Activated CD4-positive, alpha-beta memory T cell treated with anti-CD3 and anti-CD28 coated beads, Interleukin-2, amount 10 ng/mL, durations not matched to agents 7 days and 5 days (primary cell): ENCODE measurements around the gene TEX11. TPM values are rescaled to one million over a fixed set of nuclear protein-coding genes. Genes with fewer than 3 reads are reported as not detected.
"Not testable (repeated sequence)": the region's sequence is repeated elsewhere in the genome, so short reads cannot be mapped to it uniquely, and the experiment has no call there.

Experiments used
- CTCF ChIA-PET: fragments of 350-600 bp; sonication (Branson Sonifier 250); formaldehyde crosslinking; loops from one replicate; lab custom pipeline; 2021; ENCODE audit warnings: antibody characterized with exemption, inconsistent platforms; lab: Charles Lee
- POLR2A ChIA-PET: fragments of 350-600 bp; sonication (Branson Sonifier 250); formaldehyde crosslinking; loops from one replicate; lab custom pipeline; 2021; ENCODE audit warnings: antibody characterized with exemption; lab: Charles Lee
- DNase-seq: peaks from one replicate; pipeline ENCODE4 v3.0.0-alpha.2; 2020
- H3K27ac Mint-ChIP-seq: one replicate; pipeline ENCODE4 v1.8.0; 2021; ENCODE audit warnings: mild to moderate bottlenecking, mixed read lengths
- H3K27me3 Mint-ChIP-seq: one replicate; pipeline ENCODE4 v1.8.0; 2021; ENCODE audit warnings: mixed read lengths
- H3K36me3 Mint-ChIP-seq: one replicate; pipeline ENCODE4 v1.8.0; 2021; ENCODE audit warnings: low read depth, mixed read lengths
- H3K4me1 Mint-ChIP-seq: one replicate; pipeline ENCODE4 v1.8.0; 2021; ENCODE audit warnings: mixed read lengths
- H3K4me3 Mint-ChIP-seq: one replicate; pipeline ENCODE4 v1.8.0; 2021; ENCODE audit warnings: mild to moderate bottlenecking, mixed read lengths
- H3K9me3 Mint-ChIP-seq: one replicate; pipeline ENCODE4 v1.8.0; 2021; ENCODE audit warnings: mixed read lengths
- total RNA-seq, 2 experiments: library from RNA; stranded (reverse); gene quantifications; one replicate each; pipeline ENCODE4 v1.2.3, GENCODE V29; 2021

The TEX11 gene
- total RNA-seq, 2 experiments from 2014 or later, result not detected

- ChIA-PET POLR2A (no interaction called here), CTCF (no interaction called here)
- H3K27me3 Mint-ChIP-seq, result peaks cover 8% of the 10 kb centered on the region
- no peaks in the 10 kb centered on the region for H3K4me1 Mint-ChIP-seq
- H3K4me3 Mint-ChIP-seq, result no peak overlapping the region
- H3K9me3 Mint-ChIP-seq, result no peaks in the 10 kb centered on the region
- no peak for DNase-seq
- no peaks in the 10 kb centered on the region for H3K36me3 Mint-ChIP-seq
- no peak overlapping the region for H3K27ac Mint-ChIP-seq
Measured at GRCh38 chrX:70826715-70827114, 81.8 kb downstream of the TEX11 start.

GRCh38 chrX:70825366-70825765 lies 83.1 kb downstream of the TEX11 start:
- H3K4me3 Mint-ChIP-seq, result no peak overlapping the region
- no peaks in the 10 kb centered on the region for H3K9me3 Mint-ChIP-seq
- ChIA-PET POLR2A (no interaction called here), CTCF (no interaction called here)
- no peak for DNase-seq
- no peaks in the 10 kb centered on the region for H3K36me3 Mint-ChIP-seq
- H3K27me3 Mint-ChIP-seq, result peaks cover 7% of the 10 kb centered on the region
- H3K4me1 Mint-ChIP-seq, result no peaks in the 10 kb centered on the region
- H3K27ac Mint-ChIP-seq, result no peak overlapping the region

- CTCF ChIA-PET, result no interaction called here
- Mint-ChIP-seq H3K4me1 (no peaks in the 10 kb centered on the region), H3K27me3 (peaks cover 3% of the 10 kb centered on the region), H3K36me3 (no peaks in the 10 kb centered on the region), H3K27ac (no peak overlapping the region), H3K4me3 (no peak overlapping the region), H3K9me3 (no peaks in the 10 kb centered on the region)
- DNase-seq, result no peak
- POLR2A ChIA-PET, result no interaction called here
Measured at GRCh38 chrX:70808942-70809940, 99.3 kb downstream of the TEX11 start.

GRCh38 chrX:70806081-70806480 lies 102.4 kb downstream of the TEX11 start:
- CTCF ChIA-PET, result no interaction called here
- H3K36me3 Mint-ChIP-seq, result no peaks in the 10 kb centered on the region

GRCh38 chrX:70796742-70797141 lies 111.8 kb downstream of the TEX11 start:
- H3K4me1 Mint-ChIP-seq, POLR2A ChIA-PET, CTCF ChIA-PET, DNase-seq, H3K27me3 Mint-ChIP-seq, H3K4me3 Mint-ChIP-seq, H3K27ac Mint-ChIP-seq, H3K36me3 Mint-ChIP-seq, H3K9me3 Mint-ChIP-seq: not testable (repeated sequence)

More at GRCh38 chrX:70806081-70806480, 102.4 kb downstream of the TEX11 start:
- POLR2A ChIA-PET, result no interaction called here
- no peak for DNase-seq
- Mint-ChIP-seq H3K9me3 (no peaks in the 10 kb centered on the region), H3K27ac (no peak overlapping the region), H3K4me1 (no peaks in the 10 kb centered on the region), H3K27me3 (peaks cover 2% of the 10 kb centered on the region), H3K4me3 (no peak overlapping the region)

- CTCF ChIA-PET, result no interaction called here
- Mint-ChIP-seq H3K9me3 (no peaks in the 10 kb centered on the region), H3K36me3 (no peaks in the 10 kb centered on the region), H3K27ac (no peak overlapping the region), H3K4me3 (no peak overlapping the region), H3K27me3 (no peaks in the 10 kb centered on the region), H3K4me1 (no peaks in the 10 kb centered on the region)
- DNase-seq, result no peak
- POLR2A ChIA-PET, result no interaction called here
Measured at GRCh38 chrX:70774223-70774622, 134.3 kb downstream of the TEX11 start.

- Mint-ChIP-seq H3K9me3 (no peaks in the 10 kb centered on the region), H3K4me1 (no peaks in the 10 kb centered on the region), H3K27ac (no peak overlapping the region), H3K27me3 (no peaks in the 10 kb centered on the region), H3K4me3 (no peak overlapping the region), H3K36me3 (no peaks in the 10 kb centered on the region)
- DNase-seq, result no peak
- POLR2A ChIA-PET, result no interaction called here
- CTCF ChIA-PET, result interaction anchor here (0.5 to 1.5 kb wide), 5 partner anchors 14 to 545 kb away, joined by 3 to 4 read pairs (median 3); no protein-coding TSS in a partner anchor
Measured at GRCh38 chrX:70769659-70770227, 138.8 kb downstream of the TEX11 start.

GRCh38 chrX:70762285-70762684 lies 146.2 kb downstream of the TEX11 start:
- H3K27me3 Mint-ChIP-seq, result peaks cover 5% of the 10 kb centered on the region
- CTCF ChIA-PET, result no interaction called here
- peaks cover 7% of the 10 kb centered on the region for H3K9me3 Mint-ChIP-seq
- H3K4me1 Mint-ChIP-seq, result no peaks in the 10 kb centered on the region
- no peak for DNase-seq
- no peak overlapping the region for H3K27ac Mint-ChIP-seq
- peaks cover 6% of the 10 kb centered on the region for H3K36me3 Mint-ChIP-seq
- no peak overlapping the region for H3K4me3 Mint-ChIP-seq
- POLR2A ChIA-PET, result no interaction called here

GRCh38 chrX:70755850-70756249 lies 152.7 kb downstream of the TEX11 start:
- peaks cover 9% of the 10 kb centered on the region for H3K9me3 Mint-ChIP-seq
- H3K36me3 Mint-ChIP-seq, result peaks cover 6% of the 10 kb centered on the region
- DNase-seq, result peak; percentile 73
- H3K27ac Mint-ChIP-seq, result peak overlapping the region; percentile 56
- no peak overlapping the region for H3K4me3 Mint-ChIP-seq
- ChIA-PET POLR2A (no interaction called here), CTCF (interaction anchor here (1.3 kb wide), 1 partner anchor 14 kb away, joined by 4 read pairs; no protein-coding TSS in a partner anchor)
- H3K27me3 Mint-ChIP-seq, result peaks cover 1% of the 10 kb centered on the region
- H3K4me1 Mint-ChIP-seq, result peaks cover 24% of the 10 kb centered on the region

- Mint-ChIP-seq H3K4me1 (peaks cover 24% of the 10 kb centered on the region), H3K4me3 (no peak overlapping the region), H3K27me3 (peaks cover 1% of the 10 kb centered on the region), H3K9me3 (peaks cover 9% of the 10 kb centered on the region), H3K27ac (peak overlapping the region; percentile 58), H3K36me3 (peaks cover 6% of the 10 kb centered on the region)
- DNase-seq, result peak; percentile 16
- ChIA-PET POLR2A (no interaction called here), CTCF (interaction anchor here (0.9 kb wide), 1 partner anchor 14 kb away, joined by 3 read pairs; no protein-coding TSS in a partner anchor)
Measured at GRCh38 chrX:70754169-70754848, 154.2 kb downstream of the TEX11 start.

- CTCF ChIA-PET, DNase-seq, H3K9me3 Mint-ChIP-seq, H3K4me3 Mint-ChIP-seq, H3K4me1 Mint-ChIP-seq, H3K27ac Mint-ChIP-seq, H3K36me3 Mint-ChIP-seq, H3K27me3 Mint-ChIP-seq, POLR2A ChIA-PET: not testable (repeated sequence)
Measured at GRCh38 chrX:70733774-70734173, 174.7 kb downstream of the TEX11 start.

GRCh38 chrX:70727961-70728360 lies 180.6 kb downstream of the TEX11 start:
- POLR2A ChIA-PET, H3K36me3 Mint-ChIP-seq, H3K9me3 Mint-ChIP-seq, H3K27ac Mint-ChIP-seq, DNase-seq, H3K4me1 Mint-ChIP-seq, H3K4me3 Mint-ChIP-seq, CTCF ChIA-PET, H3K27me3 Mint-ChIP-seq: not testable (repeated sequence)

GRCh38 chrX:70720721-70721120 lies 187.8 kb downstream of the TEX11 start:
- Mint-ChIP-seq H3K9me3 (no peaks in the 10 kb centered on the region), H3K27ac (no peak overlapping the region), H3K4me3 (no peak overlapping the region), H3K27me3 (peaks cover 2% of the 10 kb centered on the region), H3K4me1 (no peaks in the 10 kb centered on the region), H3K36me3 (no peaks in the 10 kb centered on the region)
- ChIA-PET CTCF (no interaction called here), POLR2A (no interaction called here)
- no peak for DNase-seq
